Fibroblast of lung (primary cell): ENCODE data around the gene DBT. TPM values are rescaled to one million over a fixed set of nuclear protein-coding genes. Genes with fewer than 3 reads are reported as not detected.

ENCODE experiments used
- DNase-seq, 2 donors: peaks; one replicate each; pipeline versions ENCODE4 v3.0.0 to v3.0.0-alpha.2; 2010; ENCODE audit warnings: low read depth in 2 of 2
- H2AFZ ChIP-seq: 2 replicates; pipeline ENCODE4 v1.5.1; 2012; ENCODE audit warnings: low read length, control low read depth, inconsistent platforms
- H3K27ac ChIP-seq: 2 replicates; pipeline ENCODE4 v1.5.1; 2011; ENCODE audit warnings: low read length, control low read depth; ENCODE audit not compliant: insufficient read depth
- H3K27me3 ChIP-seq: 2 replicates; pipeline ENCODE4 v1.5.1; 2011; ENCODE audit warnings: mild to moderate bottlenecking, low read length; ENCODE audit not compliant: control insufficient read depth, insufficient read depth
- H3K36me3 ChIP-seq: 2 replicates; pipeline ENCODE4 v1.5.1; 2011; ENCODE audit warnings: low read length; ENCODE audit not compliant: control insufficient read depth, insufficient read depth
- H3K4me1 ChIP-seq: 2 replicates; pipeline ENCODE4 v1.5.1; 2011; ENCODE audit warnings: low read length; ENCODE audit not compliant: control insufficient read depth, insufficient read depth; ENCODE audit errors: extremely low read depth
- H3K4me2 ChIP-seq: 2 replicates; pipeline ENCODE4 v1.5.1; 2011; ENCODE audit warnings: low read length, control low read depth; ENCODE audit not compliant: insufficient read depth; ENCODE audit errors: extremely low read depth
- H3K4me3 ChIP-seq, 4 experiments: fragments of 200-600 bp in 1 of 4; sonication (generic) in 1 of 4; replicated peaks in 1 of 4; 2 replicates each; pipeline ENCODE4 v1.5.1; 2011 to 2016; ENCODE audit warnings: low read length in 4 of 4, low read depth in 3 of 4, mild to moderate bottlenecking in 3 of 4, control low read depth in 2 of 4, inconsistent platforms in 1 of 4, mixed read lengths in 1 of 4; ENCODE audit not compliant: insufficient read depth in 1 of 4; ENCODE audit errors: control extremely low read depth in 1 of 4
- H3K79me2 ChIP-seq: 2 replicates; pipeline ENCODE4 v1.5.1; 2012; ENCODE audit warnings: mild to moderate bottlenecking, low read length, inconsistent platforms; ENCODE audit not compliant: control insufficient read depth, insufficient read depth
- H3K9ac ChIP-seq: 2 replicates; pipeline ENCODE4 v1.5.1; 2011; ENCODE audit warnings: mild to moderate bottlenecking, low read length, control low read depth; ENCODE audit not compliant: insufficient read depth
- H3K9me3 ChIP-seq: 2 replicates; pipeline ENCODE4 v1.5.1; 2012; ENCODE audit warnings: low read depth, low read length; ENCODE audit not compliant: control insufficient read depth, insufficient read depth
- H4K20me1 ChIP-seq: 2 replicates; pipeline ENCODE4 v1.5.1; 2011; ENCODE audit warnings: low read length; ENCODE audit not compliant: control insufficient read depth, insufficient read depth; ENCODE audit errors: extremely low read depth
- CTCF ChIP-seq, 2 donors: IDR thresholded peaks in 1 of 2; conservative IDR thresholded peaks in 1 of 2; 1 replicate in 1 of 2; 2 replicates in 1 of 2; pipeline ENCODE4 v1.5.1; 2011 to 2012; ENCODE audit warnings: low read length in 2 of 2, control low read depth in 1 of 2, inconsistent platforms in 1 of 2, low read depth in 1 of 2, mild to moderate bottlenecking in 1 of 2
- EZH2 ChIP-seq: IDR thresholded peaks from 2 replicates; pipeline ENCODE4 v1.5.1; 2012; ENCODE audit warnings: low read length, control low read depth, mild to moderate bottlenecking; ENCODE audit errors: missing control alignments
- polyA plus RNA-seq, 2 donors: library from polyadenylated mRNA; depleted of rRNA in 1 of 2; stranded (reverse) in 1 of 2; unstranded in 1 of 2; fragments of >200 nt; gene quantifications; 2 replicates each; pipeline ENCODE4 v1.2.1, GENCODE V29; 2011 to 2012; ENCODE audit warnings: missing spikeins in 1 of 2
- total RNA-seq: library from RNA; depleted of rRNA; stranded (reverse); fragments of >200 nt; gene quantifications from 2 replicates; pipeline ENCODE4 v1.2.1, GENCODE V29; 2014

The DBT gene
- total and polyA plus RNA-seq, 2 donors (not counting 1 experiment from before 2014, with no cell fraction given) = 7.9 to 9.4 TPM

DNA sequence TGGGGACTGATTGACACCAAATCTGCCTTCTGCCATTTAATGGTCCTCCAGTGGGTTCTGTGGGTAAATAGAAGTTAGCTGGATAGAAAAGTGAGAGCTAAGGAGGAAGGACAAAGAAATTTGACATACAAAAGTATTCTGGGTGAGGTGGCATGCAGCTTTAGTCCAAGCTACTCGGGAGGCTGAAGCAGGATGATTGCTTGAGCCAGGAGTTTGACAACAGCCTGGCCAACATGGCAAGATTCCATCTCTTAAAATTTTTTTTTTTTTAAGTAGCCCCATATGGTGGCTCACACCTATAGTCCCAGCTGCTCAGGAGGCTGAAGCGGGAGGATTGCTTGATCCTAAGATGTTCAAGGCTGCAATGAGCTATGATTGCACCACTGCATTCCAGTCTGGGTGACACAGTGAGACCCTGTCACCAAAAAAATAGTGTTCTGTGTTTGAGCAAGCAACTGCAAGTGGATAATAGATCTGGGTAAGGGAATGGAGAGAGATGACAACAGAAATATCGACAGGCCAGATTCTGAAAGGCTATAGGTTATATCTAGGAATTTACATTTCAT, 29.8 kb upstream of the DBT start:
- Histone ChIP-seq H3K79me2 (no peaks in the 10 kb centered on the region), H3K4me3 (no peak overlapping the region), H3K27me3 (no peaks in the 10 kb centered on the region), H3K4me1 (no peaks in the 10 kb centered on the region), H3K27ac (no peak overlapping the region), H4K20me1 (no peaks in the 10 kb centered on the region), H3K4me2 (no peak overlapping the region), H3K9me3 (no peaks in the 10 kb centered on the region), H3K9ac (no peak overlapping the region), H3K36me3 (peaks cover 5% of the 10 kb centered on the region), H2AFZ (no peak overlapping the region)
- TF ChIP-seq EZH2 (no peak), CTCF (conservative IDR thresholded peaks at IDR 0.05 in 1 of 2, IDR thresholded peaks at IDR 0.05 in 1 of 2; ENCODE audit: low read depth in 1 of 2, low read length in 2 of 2) (no peak)
- DNase-seq = no peak

GRCh38 chr1:100277866-100278265, 28.2 kb upstream of the DBT start:
- Histone ChIP-seq H3K27ac (no peak overlapping the region), H3K4me3 (no peak overlapping the region), H2AFZ (no peak overlapping the region), H3K27me3 (no peaks in the 10 kb centered on the region), H4K20me1 (no peaks in the 10 kb centered on the region), H3K4me1 (no peaks in the 10 kb centered on the region), H3K4me2 (no peak overlapping the region), H3K9me3 (no peaks in the 10 kb centered on the region), H3K9ac (no peak overlapping the region), H3K79me2 (no peaks in the 10 kb centered on the region), H3K36me3 (peaks cover 8% of the 10 kb centered on the region)
- TF ChIP-seq CTCF (conservative IDR thresholded peaks at IDR 0.05 in 1 of 2, IDR thresholded peaks at IDR 0.05 in 1 of 2; ENCODE audit: low read depth in 1 of 2, low read length in 2 of 2) = no peak
- no peak for TF ChIP-seq EZH2
- no peak for DNase-seq

- Histone ChIP-seq H3K4me1 (peaks cover 4% of the 10 kb centered on the region), H3K79me2 (peaks cover 29% of the 10 kb centered on the region), H3K4me2 (no peak overlapping the region), H3K27me3 (no peaks in the 10 kb centered on the region), H4K20me1 (no peaks in the 10 kb centered on the region), H3K4me3 (no peak overlapping the region), H3K36me3 (peaks cover 16% of the 10 kb centered on the region), H3K9me3 (no peaks in the 10 kb centered on the region), H3K27ac (no peak overlapping the region), H3K9ac (no peak overlapping the region), H2AFZ (no peak overlapping the region)
- TF ChIP-seq CTCF (conservative IDR thresholded peaks at IDR 0.05 in 1 of 2, IDR thresholded peaks at IDR 0.05 in 1 of 2; ENCODE audit: low read depth in 1 of 2, low read length in 2 of 2) (no peak), EZH2 (no peak)
- no peak for DNase-seq
Measured at GRCh38 chr1:100268202-100268601, 18.6 kb upstream of the DBT start.
